ENCODE data around the gene LIPH.

LIPH gene

DNA sequence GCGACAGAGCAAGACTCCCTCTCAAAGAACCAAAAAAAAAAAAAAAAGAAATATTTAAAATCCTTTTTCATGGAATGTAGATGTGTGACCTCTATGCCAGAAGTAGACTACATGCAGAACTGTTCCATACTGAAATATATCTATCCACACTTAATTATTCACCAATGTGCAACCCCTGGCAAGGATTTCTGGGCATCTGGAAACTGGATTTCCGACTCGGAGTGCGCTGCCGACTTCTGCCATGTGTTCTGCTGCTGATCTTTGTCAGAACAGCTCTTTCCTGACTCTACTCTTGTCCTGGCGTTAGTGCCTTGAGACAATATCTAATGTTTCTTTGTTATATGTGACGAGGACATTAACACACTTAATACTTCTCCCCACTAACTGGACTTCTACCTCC, 11.7 kb downstream of the LIPH start:
- no peak for TF ChIP-seq ZFX (IDR thresholded peaks at IDR 0.05)
- TF ChIP-seq, protein P1, sequence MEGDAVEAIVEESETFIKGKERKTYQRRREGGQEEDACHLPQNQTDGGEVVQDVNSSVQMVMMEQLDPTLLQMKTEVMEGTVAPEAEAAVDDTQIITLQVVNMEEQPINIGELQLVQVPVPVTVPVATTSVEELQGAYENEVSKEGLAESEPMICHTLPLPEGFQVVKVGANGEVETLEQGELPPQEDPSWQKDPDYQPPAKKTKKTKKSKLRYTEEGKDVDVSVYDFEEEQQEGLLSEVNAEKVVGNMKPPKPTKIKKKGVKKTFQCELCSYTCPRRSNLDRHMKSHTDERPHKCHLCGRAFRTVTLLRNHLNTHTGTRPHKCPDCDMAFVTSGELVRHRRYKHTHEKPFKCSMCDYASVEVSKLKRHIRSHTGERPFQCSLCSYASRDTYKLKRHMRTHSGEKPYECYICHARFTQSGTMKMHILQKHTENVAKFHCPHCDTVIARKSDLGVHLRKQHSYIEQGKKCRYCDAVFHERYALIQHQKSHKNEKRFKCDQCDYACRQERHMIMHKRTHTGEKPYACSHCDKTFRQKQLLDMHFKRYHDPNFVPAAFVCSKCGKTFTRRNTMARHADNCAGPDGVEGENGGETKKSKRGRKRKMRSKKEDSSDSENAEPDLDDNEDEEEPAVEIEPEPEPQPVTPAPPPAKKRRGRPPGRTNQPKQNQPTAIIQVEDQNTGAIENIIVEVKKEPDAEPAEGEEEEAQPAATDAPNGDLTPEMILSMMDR (conservative IDR thresholded peaks at IDR 0.05): no peak
- H3K27ac ChIP-seq: no peak overlapping the region

DNA sequence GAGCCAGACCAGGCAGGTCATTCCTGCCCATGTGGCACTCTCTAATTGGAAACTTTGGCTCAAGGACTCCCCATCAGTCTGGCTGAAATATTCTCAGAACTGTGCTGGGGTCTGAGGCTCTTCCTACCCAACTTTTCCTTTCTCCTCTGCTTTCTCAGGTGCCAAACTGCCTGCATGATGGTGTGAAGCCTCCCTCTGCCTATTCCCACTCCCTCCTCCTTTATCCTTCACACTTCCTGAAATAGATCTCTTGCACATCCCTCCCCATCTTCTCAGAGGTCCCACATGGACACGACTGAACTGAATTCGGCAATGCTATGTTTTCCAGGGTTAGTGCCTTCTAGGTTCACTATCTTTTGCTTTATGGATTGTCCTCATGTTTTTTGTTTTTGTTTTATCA, 12.5 kb downstream of the LIPH start:
- no peak overlapping the region for H3K27ac ChIP-seq
- TF ChIP-seq ZFX (IDR thresholded peaks at IDR 0.05): no peak
- TF ChIP-seq, protein P1 (conservative IDR thresholded peaks at IDR 0.05): no peak

DNA sequence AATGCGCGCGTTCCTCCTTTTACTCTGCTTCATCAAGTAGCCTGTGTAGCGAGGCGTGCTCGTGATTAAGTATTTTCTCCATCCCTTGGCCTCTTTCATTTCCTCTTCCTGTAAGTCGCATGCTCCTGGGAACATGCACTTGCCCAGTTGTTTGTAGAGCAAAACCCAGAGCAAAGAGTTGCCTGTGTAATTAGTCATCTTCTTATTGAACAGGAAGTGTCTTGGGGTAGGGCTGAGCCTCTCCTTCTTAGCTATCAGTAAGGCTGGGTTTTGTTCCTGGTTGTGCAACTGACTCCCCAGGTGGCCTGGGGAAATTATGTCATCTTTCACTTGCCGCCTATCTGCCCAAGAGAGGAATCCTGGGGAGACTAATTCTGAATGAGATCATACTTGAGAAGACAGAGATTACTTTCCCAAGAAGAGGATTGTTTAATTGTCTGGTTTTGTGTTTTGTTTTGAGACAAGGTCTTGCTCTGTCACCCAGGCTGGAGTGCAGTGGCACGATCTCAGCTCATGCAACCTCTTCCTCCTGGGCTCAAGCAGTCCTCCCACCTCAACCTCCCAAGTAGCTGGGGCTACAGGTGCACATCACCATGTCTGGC, 14.9 kb downstream of the LIPH start:
- peak overlapping the region; percentile 63 for H3K27ac ChIP-seq
- TF ChIP-seq ZFX (IDR thresholded peaks at IDR 0.05): no peak
- TF ChIP-seq, protein P1 (conservative IDR thresholded peaks at IDR 0.05): no peak

DNA sequence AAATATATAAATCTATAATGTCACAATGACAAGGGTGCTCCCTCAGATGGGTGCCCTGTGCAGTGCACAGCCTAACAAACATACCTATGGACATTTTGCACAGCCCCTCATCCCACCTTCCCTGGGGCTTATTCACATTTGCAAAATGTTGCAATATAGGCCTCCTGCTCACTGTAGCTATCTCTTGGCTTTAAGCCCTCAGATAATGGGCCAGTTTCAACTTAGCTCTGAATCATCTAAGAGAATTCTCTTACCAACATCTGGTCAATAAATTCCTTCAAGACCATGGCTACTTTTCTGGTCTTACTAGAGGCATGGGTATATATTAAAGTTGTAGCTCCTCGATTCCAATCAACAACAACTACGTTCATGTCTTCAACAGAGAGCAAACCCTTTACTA, 17.9 kb downstream of the LIPH start:
- TF ChIP-seq, protein P1 (conservative IDR thresholded peaks at IDR 0.05): no peak
- no peak for TF ChIP-seq ZFX (IDR thresholded peaks at IDR 0.05)
- no peak overlapping the region for H3K27ac ChIP-seq

DNA sequence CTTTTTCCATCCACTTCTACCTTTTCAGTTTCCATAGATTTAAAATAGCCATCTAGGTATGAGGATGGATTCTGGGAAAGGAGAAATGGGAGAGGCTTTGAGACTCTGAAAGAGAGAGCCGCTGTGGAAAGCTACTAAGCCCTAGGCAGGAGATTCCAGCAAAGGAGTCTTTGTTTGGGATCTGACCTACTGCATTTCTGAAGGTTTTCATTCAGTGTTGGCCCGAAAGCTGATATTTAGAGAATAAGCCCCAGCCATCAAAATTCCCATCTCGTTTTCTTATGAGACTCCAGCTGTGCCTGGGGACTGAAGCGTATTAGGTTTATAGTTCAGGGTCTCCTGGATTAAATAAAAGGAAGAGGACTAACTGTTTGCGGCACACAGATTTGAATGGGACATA, 19.5 kb downstream of the LIPH start:
- TF ChIP-seq, protein P1 (conservative IDR thresholded peaks at IDR 0.05): no peak
- TF ChIP-seq ZFX (IDR thresholded peaks at IDR 0.05): no peak

DNA sequence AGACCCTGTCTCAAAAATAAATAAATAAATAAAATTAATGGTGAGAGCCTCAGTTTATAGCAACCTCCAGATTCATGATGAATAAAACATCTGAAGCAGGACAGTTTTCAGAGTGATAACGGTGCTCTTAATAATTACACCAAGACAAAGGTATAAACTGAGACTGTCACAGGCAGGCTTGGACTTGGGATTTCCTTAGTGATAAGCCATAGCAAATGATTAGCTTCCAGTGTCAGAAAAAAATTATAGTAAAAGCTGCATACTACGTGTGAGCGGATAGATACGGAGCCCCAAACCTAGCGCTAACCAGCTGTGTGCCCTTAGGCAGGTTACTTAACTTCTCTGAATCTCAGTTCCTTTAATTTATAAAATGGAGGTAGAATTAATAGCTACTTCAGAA, 21.5 kb downstream of the LIPH start:
- TF ChIP-seq, protein P1 (conservative IDR thresholded peaks at IDR 0.05): no peak
- TF ChIP-seq ZFX (IDR thresholded peaks at IDR 0.05): no peak
- no peak overlapping the region for H3K27ac ChIP-seq

More for the DNA sequence above, 19.5 kb downstream of the LIPH start:
- no peak overlapping the region for H3K27ac ChIP-seq

DNA sequence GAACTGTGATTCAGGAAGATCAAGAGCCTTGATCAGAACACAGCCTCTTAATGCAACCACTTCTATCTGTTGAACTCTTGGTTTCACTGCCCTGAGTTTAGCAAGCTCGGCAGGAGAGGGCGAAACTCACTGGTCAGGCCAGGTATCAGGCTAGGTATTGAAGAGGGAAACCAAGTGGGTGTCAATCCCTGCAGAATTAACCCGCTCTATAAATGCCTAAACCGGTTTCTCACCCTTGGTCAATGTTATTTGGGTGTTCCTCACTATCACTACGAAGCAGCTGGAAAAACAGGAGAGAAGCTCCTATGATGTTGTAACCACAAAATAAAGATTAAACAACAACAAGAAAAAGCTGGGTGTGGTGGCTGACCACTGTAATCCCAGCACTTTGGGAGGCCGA, 23.9 kb downstream of the LIPH start:
- TF ChIP-seq ZFX (IDR thresholded peaks at IDR 0.05): no peak
- TF ChIP-seq, protein P1 (conservative IDR thresholded peaks at IDR 0.05): no peak
- no peak overlapping the region for H3K27ac ChIP-seq
